Endothelial cell of umbilical vein (primary cell): ENCODE results near the gene SLC12A2. TPM values are rescaled to one million over a fixed set of nuclear protein-coding genes. Genes with fewer than 3 reads are reported as not detected.
A peak's percentile ranks its signal among the peaks of the same experiment; 100 is the strongest.

Experiments used
- BruUV-seq: library from RNA; stranded (reverse); fragments of 400-500 nt; replicated peaks from 2 replicates; lab custom pipeline; 2021; lab: Mats Ljungman, UMichigan
- CTCF ChIA-PET: fragments of 300-600, 350-600 bp; sonication (Branson Sonifier 250); formaldehyde crosslinking; loops from one replicate; lab custom pipeline; 2021; ENCODE audit warnings: antibody characterized with exemption, inconsistent platforms; lab: Charles Lee
- POLR2A ChIA-PET: fragments of 300-600, 350-600 bp; sonication (Branson Sonifier 250); formaldehyde crosslinking; loops from one replicate; lab custom pipeline; 2021; ENCODE audit warnings: antibody characterized with exemption, inconsistent platforms; lab: Charles Lee
- DNase-seq: peaks from one replicate; pipeline ENCODE4 v3.0.0-alpha.2; 2011; ENCODE audit warnings: low read depth, low spot score
- FAIRE-seq: peaks from 2 replicates; lab custom pipeline; 2011; peaks lifted over from hg19 to GRCh38; lab: Jason Lieb, UNC
- H2AFZ ChIP-seq: 2 replicates; pipeline ENCODE4 v1.6.0; 2012; ENCODE audit warnings: low read depth, low read length, control low read depth, inconsistent platforms
- H3K27ac ChIP-seq: 2 replicates; pipeline ENCODE4 v1.5.1; 2011; ENCODE audit warnings: low read depth, mild to moderate bottlenecking, control low read depth, low read length, moderate library complexity; ENCODE audit not compliant: insufficient read depth
- H3K27me3 ChIP-seq, 2 experiments: 2 replicates each; pipeline versions ENCODE4 v1.6.0 to v1.6.1; 2011; ENCODE audit warnings: low read length in 2 of 2, mixed read lengths in 1 of 2; ENCODE audit not compliant: control insufficient read depth in 2 of 2, insufficient read depth in 2 of 2
- H3K36me3 ChIP-seq, 2 experiments: 2 replicates in 1 of 2; 3 replicates in 1 of 2; pipeline ENCODE4 v1.5.1; 2011; ENCODE audit warnings: low read length in 2 of 2, mild to moderate bottlenecking in 1 of 2, moderate library complexity in 1 of 2; ENCODE audit not compliant: control insufficient read depth in 2 of 2, insufficient read depth in 2 of 2; ENCODE audit errors: extremely low read depth in 1 of 2
- H3K4me1 ChIP-seq: 3 replicates; pipeline ENCODE4 v1.5.1; 2011; ENCODE audit warnings: mild to moderate bottlenecking, low read length; ENCODE audit not compliant: control insufficient read depth, insufficient read depth; ENCODE audit errors: extremely low read depth
- H3K4me2 ChIP-seq: 2 replicates; pipeline ENCODE4 v1.6.1; 2011; ENCODE audit warnings: low read length, control low read depth, mixed read lengths; ENCODE audit not compliant: insufficient read depth
- H3K4me3 ChIP-seq, 3 experiments: fragments of 200-600 bp in 1 of 3; sonication (generic), shearing (Covaris generic) in 1 of 3; replicated peaks in 1 of 3; 2 replicates each; pipeline ENCODE4 v1.5.1; 2011 to 2016; ENCODE audit warnings: control low read depth in 3 of 3, low read length in 3 of 3, mild to moderate bottlenecking in 2 of 3, inconsistent platforms in 1 of 3, low read depth in 1 of 3, moderate library complexity in 1 of 3; ENCODE audit not compliant: insufficient read depth in 1 of 3
- H3K79me2 ChIP-seq: 2 replicates; pipeline ENCODE4 v1.6.0; 2012; ENCODE audit warnings: low read length, inconsistent platforms; ENCODE audit not compliant: control insufficient read depth, insufficient read depth
- H3K9ac ChIP-seq: replicated peaks from 2 replicates; pipeline ENCODE3; 2011; ENCODE audit warnings: low read length, control low read depth; ENCODE audit not compliant: insufficient read depth; ENCODE audit errors: extremely low read depth
- H3K9me1 ChIP-seq: replicated peaks from 3 replicates; pipeline ENCODE4 v1.6.0; 2011; ENCODE audit warnings: mild to moderate bottlenecking, low read length; ENCODE audit not compliant: control insufficient read depth, insufficient read depth; ENCODE audit errors: extremely low read depth
- H3K9me3 ChIP-seq: replicated peaks from 2 replicates; pipeline ENCODE4 v1.5.1; 2012; ENCODE audit warnings: low read length, inconsistent platforms; ENCODE audit not compliant: control insufficient read depth, insufficient read depth
- H4K20me1 ChIP-seq: replicated peaks from 2 replicates; pipeline ENCODE3; 2011; ENCODE audit warnings: mild to moderate bottlenecking, low read length; ENCODE audit not compliant: control insufficient read depth, insufficient read depth; ENCODE audit errors: extremely low read depth
- CTCF ChIP-seq, 2 donors: IDR thresholded peaks; 1 replicate in 1 of 2; 2 replicates in 1 of 2; pipeline ENCODE4 v1.5.1; 2011; ENCODE audit warnings: low read length in 2 of 2, mild to moderate bottlenecking in 2 of 2, moderate library complexity in 2 of 2, control low read depth in 1 of 2, inconsistent platforms in 1 of 2, low read depth in 1 of 2; ENCODE audit not compliant: insufficient read depth in 1 of 2; ENCODE audit errors: extremely low read depth in 1 of 2
- EZH2 ChIP-seq: IDR thresholded peaks from 2 replicates; pipeline ENCODE4 v1.6.1; 2012; ENCODE audit warnings: borderline replicate concordance, low read depth, mild to moderate bottlenecking, moderate library complexity, low read length, inconsistent platforms; ENCODE audit not compliant: severe bottlenecking
- FOS ChIP-seq: IDR thresholded peaks from 2 replicates; pipeline ENCODE4 v1.6.1; 2011; ENCODE audit warnings: mild to moderate bottlenecking, low read length, moderate library complexity, borderline replicate concordance; ENCODE audit not compliant: insufficient read depth
- GATA2 ChIP-seq: IDR thresholded peaks from 2 replicates; pipeline ENCODE4 v1.7.0; 2011; ENCODE audit warnings: low read depth, mild to moderate bottlenecking, moderate library complexity, mixed read lengths, low read length; ENCODE audit not compliant: insufficient read length, insufficient read depth
- JUN ChIP-seq: IDR thresholded peaks from 2 replicates; pipeline ENCODE4 v1.6.1; 2011; ENCODE audit warnings: borderline replicate concordance, low read depth; ENCODE audit not compliant: insufficient read length, insufficient read depth
- MAX ChIP-seq: IDR thresholded peaks from 2 replicates; pipeline ENCODE4 v1.6.1; 2011; ENCODE audit not compliant: insufficient read depth, insufficient read length
- MYC ChIP-seq: IDR thresholded peaks from one replicate; pipeline ENCODE4 v1.6.1; 2011; ENCODE audit warnings: mild to moderate bottlenecking, low read depth, low read length
- POLR2A ChIP-seq: IDR thresholded peaks from 2 replicates; pipeline ENCODE4 v1.6.1; 2012; ENCODE audit warnings: low read depth, mild to moderate bottlenecking, control low read depth, low read length
- POLR2AphosphoS5 ChIP-seq: IDR thresholded peaks from 2 replicates; pipeline ENCODE4 v1.6.1; 2012; ENCODE audit warnings: low read depth, mild to moderate bottlenecking, control low read depth, low read length, moderate library complexity; ENCODE audit not compliant: insufficient read depth
- dilution Hi-C: fragments of 300-500 bp; cut with MboI; formaldehyde crosslinking; loops from one replicate; pipeline ENCODE4 v1.15.0; 2019; ENCODE audit warnings: low sequenced_read_pairs; ENCODE audit not compliant: extremely low pct_ligation_motif_present
- intact Hi-C: fragments of 100-400 bp; cut with micrococcal nuclease; formaldehyde crosslinking; loops from one replicate; pipeline ENCODE4 v1.10.0; 2022
- polyA plus RNA-seq, 4 experiments: library from polyadenylated mRNA; depleted of rRNA in 3 of 4; stranded (reverse) in 3 of 4; unstranded in 1 of 4; fragments of >200 nt; gene quantifications; 2 replicates each; pipeline versions ENCODE4 v1.2.1 to v1.2.3, GENCODE V29; 2011 to 2012; ENCODE audit warnings: missing spikeins in 1 of 4
- total RNA-seq: library from RNA; stranded (reverse); gene quantifications from 2 replicates; pipeline ENCODE4 v1.2.3, GENCODE V29; 2021

SLC12A2 gene
- total and polyA plus RNA-seq, 2 donors (not counting 3 experiments of a cell fraction or from before 2014, with no cell fraction given): 11.0 to 59.5 TPM

GRCh38 chr5:128038643-128039042 is 44.9 kb upstream of the SLC12A2 start:
- ChIA-PET POLR2A (interaction anchor here (1.2 to 1.3 kb wide), 3 partner anchors 44 to 78 kb away, joined by 3 to 6 read pairs (median 6); partner anchors contain the start of gene SLC12A2), CTCF (interaction anchor here (0.8 to 2.5 kb wide), 25 partner anchors 11 to 281 kb away, joined by 3 to 16 read pairs (median 4); no protein-coding TSS in a partner anchor)
- BruUV-seq: no TSS peak
- dilution Hi-C loops: no loop called here
- Histone ChIP-seq H3K9me1 (no peaks in the 10 kb centered on the region), H3K9me3 (no peaks in the 10 kb centered on the region), H3K4me1 (peaks cover 29% of the 10 kb centered on the region), H3K27ac (peak overlapping the region; percentile 87), H3K36me3 (no peaks in the 10 kb centered on the region), H3K79me2 (no peaks in the 10 kb centered on the region), H3K9ac (peak overlapping the region; percentile 65), H3K27me3 (no peaks in the 10 kb centered on the region), H2AFZ (no peak overlapping the region), H3K4me3 (no peak overlapping the region), H4K20me1 (no peaks in the 10 kb centered on the region), H3K4me2 (peak overlapping the region; percentile 65)
- TF ChIP-seq FOS (peak; percentile 93), JUN (peak; percentile 99), MYC (no peak), MAX (no peak), EZH2 (no peak), CTCF (IDR thresholded peaks at IDR 0.05; ENCODE audit: extremely low read depth in 1 of 2, insufficient read depth in 1 of 2, low read depth in 1 of 2, low read length in 2 of 2) (no peak), POLR2AphosphoS5 (peak; percentile 90), POLR2A (peak; percentile 83), GATA2 (peak; percentile 98)
- intact Hi-C loops: loop anchor here (1.0 to 5.0 kb wide), 10 partner anchors 45 to 226 kb away; partner anchors contain the start of gene SLC12A2
- DNase-seq: peak; percentile 94
- FAIRE-seq: peak; percentile 88
